ENCODE measurements around the gene ARSB. TPM values are rescaled to one million over a fixed set of nuclear protein-coding genes. Genes with fewer than 3 reads are reported as not detected.

Gene ARSB
- total and polyA plus RNA-seq, 9 of the 15 experiments (the other 6 are each of a cell fraction or from before 2014, with no cell fraction given): 0.52 to 4.6 (median 2.4) TPM

GRCh38 chr5:78985116-78985724, at the start of gene ARSB (continued):
- no peak for TF ChIP-seq ZFP30 (CRISPR knock-in tag; IDR thresholded peaks at IDR 0.05; ENCODE audit: borderline replicate concordance)
- no peak for TF ChIP-seq ARHGAP35 (IDR thresholded peaks at IDR 0.05; ENCODE audit: partially characterized antibody)
- no peak for TF ChIP-seq MECOM (CRISPR knock-in tag; IDR thresholded peaks at IDR 0.05)
- 0 out of 2 replicates have a peak, but pooled peaks have one; percentile 72 for TF ChIP-seq SMAD4 (CRISPR knock-in tag; conservative IDR thresholded peaks at IDR 0.05)
- TF ChIP-seq BDP1 (IDR thresholded peaks at IDR 0.05; ENCODE audit: insufficient read depth, insufficient read length): no peak
- TF ChIP-seq, protein P1, sequence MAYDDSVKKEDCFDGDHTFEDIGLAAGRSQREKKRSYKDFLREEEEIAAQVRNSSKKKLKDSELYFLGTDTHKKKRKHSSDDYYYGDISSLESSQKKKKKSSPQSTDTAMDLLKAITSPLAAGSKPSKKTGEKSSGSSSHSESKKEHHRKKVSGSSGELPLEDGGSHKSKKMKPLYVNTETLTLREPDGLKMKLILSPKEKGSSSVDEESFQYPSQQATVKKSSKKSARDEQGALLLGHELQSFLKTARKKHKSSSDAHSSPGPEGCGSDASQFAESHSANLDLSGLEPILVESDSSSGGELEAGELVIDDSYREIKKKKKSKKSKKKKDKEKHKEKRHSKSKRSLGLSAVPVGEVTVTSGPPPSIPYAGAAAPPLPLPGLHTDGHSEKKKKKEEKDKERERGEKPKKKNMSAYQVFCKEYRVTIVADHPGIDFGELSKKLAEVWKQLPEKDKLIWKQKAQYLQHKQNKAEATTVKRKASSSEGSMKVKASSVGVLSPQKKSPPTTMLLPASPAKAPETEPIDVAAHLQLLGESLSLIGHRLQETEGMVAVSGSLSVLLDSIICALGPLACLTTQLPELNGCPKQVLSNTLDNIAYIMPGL (CRISPR knock-in tag; IDR thresholded peaks at IDR 0.05): no peak
- TF ChIP-seq CHD4 (IDR thresholded peaks at IDR 0.05; ENCODE audit: insufficient read depth, insufficient replicate concordance, low read depth, low read length, poor library complexity, severe bottlenecking): no peak
- TF ChIP-seq MTF1 (CRISPR knock-in tag; IDR thresholded peaks at IDR 0.05; ENCODE audit: borderline replicate concordance): no peak
- TF ChIP-seq FOS (IDR thresholded peaks at IDR 0.05; ENCODE audit: extremely low read depth, insufficient read length): no peak
- no peak for TF ChIP-seq CHD7 (IDR thresholded peaks at IDR 0.05; ENCODE audit: low read depth, low read length)
- TF ChIP-seq RBFOX2 (IDR thresholded peaks at IDR 0.05; ENCODE audit: low read depth, low read length): peak; percentile 70
- peak; percentile 30; the same call in 1 of the 2 replicates for TF ChIP-seq NR1H2 (CRISPR knock-in tag; IDR thresholded peaks at IDR 0.05)
- no peak for TF ChIP-seq FOXA1 (IDR thresholded peaks at IDR 0.05; ENCODE audit: borderline replicate concordance)
- TF ChIP-seq SMARCE1 (IDR thresholded peaks at IDR 0.05): no peak

Data from K562 (cell line).